HepG2 (cell line): ENCODE data around the gene CDHR4. TPM values are rescaled to one million over a fixed set of nuclear protein-coding genes. Genes with fewer than 3 reads are reported as not detected.

ENCODE experiments used
- ASH2L ChIP-seq: fragments of 300-600, 200-600 bp; sonication (generic); IDR thresholded peaks from 2 replicates; pipeline ENCODE4 v1.7.0; 2017; ENCODE audit warnings: low read depth, mild to moderate bottlenecking, moderate library complexity, mixed read lengths, low read length; ENCODE audit not compliant: insufficient read length
- DBP ChIP-seq: sonication (generic); formaldehyde crosslinking; IDR thresholded peaks from 2 replicates; pipeline ENCODE4 v1.4.0; 2020; ENCODE audit warnings: missing genetic modification reagents; ENCODE audit errors: not compliant biosample characterization
- E2F2 ChIP-seq: sonication (generic); formaldehyde crosslinking; IDR thresholded peaks from 2 replicates; pipeline ENCODE4 v1.4.0; 2020; ENCODE audit warnings: missing genetic modification reagents, borderline replicate concordance
- ELF1 ChIP-seq: sonication (generic); formaldehyde crosslinking; IDR thresholded peaks from 2 replicates; pipeline ENCODE4 v1.4.0; 2020; ENCODE audit warnings: missing genetic modification reagents
- GZF1 ChIP-seq: sonication (generic); formaldehyde crosslinking; IDR thresholded peaks from 2 replicates; pipeline ENCODE4 v1.5.1; 2020; ENCODE audit warnings: mild to moderate bottlenecking, missing genetic modification reagents
- HNF1A ChIP-seq, 2 experiments: sonication (generic) in 1 of 2; formaldehyde crosslinking in 1 of 2; IDR thresholded peaks; 2 replicates each; pipeline versions ENCODE4 v1.4.0 to v1.6.1; 2016 to 2020; ENCODE audit warnings: borderline replicate concordance in 1 of 2, low read depth in 1 of 2, mild to moderate bottlenecking in 1 of 2, missing genetic modification reagents in 1 of 2
- MTA3 ChIP-seq: sonication (generic); formaldehyde crosslinking; IDR thresholded peaks from 2 replicates; pipeline ENCODE4 v1.4.0; 2020; ENCODE audit warnings: missing genetic modification reagents
- MTF1 ChIP-seq: sonication (generic); formaldehyde crosslinking; IDR thresholded peaks from 2 replicates; pipeline ENCODE4 v1.5.0; 2020; ENCODE audit warnings: missing genetic modification reagents
- NFKB2 ChIP-seq: sonication (generic); formaldehyde crosslinking; IDR thresholded peaks from 2 replicates; pipeline ENCODE4 v1.4.0; 2020; ENCODE audit warnings: missing genetic modification reagents, borderline replicate concordance
- NONO ChIP-seq, 2 experiments: fragments of 450-650 bp in 1 of 2; sonication (generic) in 1 of 2; formaldehyde crosslinking in 1 of 2; IDR thresholded peaks in 1 of 2; conservative IDR thresholded peaks in 1 of 2; 2 replicates each; pipeline versions ENCODE4 v1.6.1 to v1.8.0; 2017 to 2022; ENCODE audit warnings: mild to moderate bottlenecking in 1 of 2, missing genetic modification reagents in 1 of 2, moderate library complexity in 1 of 2
- NR2C2 ChIP-seq: sonication (generic); formaldehyde crosslinking; IDR thresholded peaks from 2 replicates; pipeline ENCODE4 v1.4.0; 2020; ENCODE audit warnings: missing genetic modification reagents, mild to moderate bottlenecking, moderate library complexity, borderline replicate concordance
- POLR2AphosphoS2 ChIP-seq: IDR thresholded peaks from 2 replicates; pipeline ENCODE4 v1.6.1; 2011; ENCODE audit warnings: low read depth, low read length, improper control_type of control experiment
- RAD51 ChIP-seq: fragments of 450-650 bp; IDR thresholded peaks from 2 replicates; pipeline ENCODE4 v1.6.1; 2016; ENCODE audit warnings: borderline replicate concordance
- SNAI1 ChIP-seq: sonication (generic); formaldehyde crosslinking; IDR thresholded peaks from 2 replicates; pipeline ENCODE4 v1.5.0; 2020; ENCODE audit warnings: mild to moderate bottlenecking, missing genetic modification reagents, borderline replicate concordance
- SRSF4 ChIP-seq: fragments of 200-400 bp; formaldehyde crosslinking; IDR thresholded peaks from one replicate; pipeline ENCODE4 v1.6.1; 2018; ENCODE audit warnings: mild to moderate bottlenecking, low read depth, low read length, moderate library complexity; ENCODE audit not compliant: poor library complexity, severe bottlenecking
- TBX3 ChIP-seq: fragments of 450-650 bp; IDR thresholded peaks from 2 replicates; pipeline ENCODE4 v1.6.1; 2017; ENCODE audit warnings: antibody characterized with exemption, mild to moderate bottlenecking, inconsistent platforms, borderline replicate concordance
- XBP1 ChIP-seq: sonication (generic); formaldehyde crosslinking; IDR thresholded peaks from 2 replicates; pipeline ENCODE4 v1.5.0; 2020; ENCODE audit warnings: missing genetic modification reagents
- ZBTB3 ChIP-seq: sonication (generic); formaldehyde crosslinking; IDR thresholded peaks from 2 replicates; pipeline ENCODE4 v1.4.0; 2020; ENCODE audit warnings: low read depth, mild to moderate bottlenecking, moderate library complexity, missing genetic modification reagents, borderline replicate concordance
- ZFP37 ChIP-seq: sonication (generic); formaldehyde crosslinking; IDR thresholded peaks from 2 replicates; pipeline ENCODE4 v1.4.0; 2020; ENCODE audit warnings: missing genetic modification reagents, borderline replicate concordance
- ZNF143 ChIP-seq: sonication (generic); formaldehyde crosslinking; IDR thresholded peaks from 2 replicates; pipeline ENCODE4 v1.4.0; 2020; ENCODE audit warnings: missing genetic modification reagents
- ZNF792 ChIP-seq: IDR thresholded peaks from 2 replicates; pipeline ENCODE4 v1.6.1; 2016
- polyA plus RNA-seq, 8 experiments: library from polyadenylated mRNA; depleted of rRNA in 3 of 8; stranded (reverse) in 7 of 8; unstranded in 1 of 8; fragments of >200 nt; fragmentation: Illumina TruSeq in 4 of 8; extraction: Trizol in 4 of 8; gene quantifications; 2 replicates each; pipeline versions ENCODE4 v1.2.1 to v1.2.3, GENCODE V29; 2011 to 2016; ENCODE audit warnings: low read depth in 4 of 8, missing spikeins in 1 of 8, mixed read lengths in 1 of 8; ENCODE audit not compliant: insufficient read depth in 1 of 8
- total RNA-seq, 5 experiments: library from RNA; depleted of rRNA; stranded (reverse); fragments of >200 nt; fragmentation: Illumina TruSeq; extraction: Trizol; gene quantifications; 2 replicates each; pipeline ENCODE4 v1.2.3, GENCODE V29; 2016; ENCODE audit warnings: low read depth in 1 of 5

The CDHR4 gene
- total and polyA plus RNA-seq, 2 of the 13 experiments (the other 11 are each of a cell fraction or from before 2014, with no cell fraction given), result 0.21 TPM; not detected in 1

- TF ChIP-seq HNF1A (IDR thresholded peaks at IDR 0.05; ENCODE audit: low read depth) (no peak), HNF1A (CRISPR knock-in tag; IDR thresholded peaks at IDR 0.05; ENCODE audit: borderline replicate concordance) (no peak), ASH2L (peak; percentile 55), ELF1 (CRISPR knock-in tag) (0 out of 2 replicates have a peak, but pooled peaks have one; percentile 7), ZNF143 (CRISPR knock-in tag) (no peak; the same call in 1 of the 2 replicates), NFKB2 (CRISPR knock-in tag) (no peak; the same call in 1 of the 2 replicates), SNAI1 (CRISPR knock-in tag) (no peak), NR2C2 (no peak; the same call in 1 of the 2 replicates), E2F2 (no peak), GZF1 (CRISPR knock-in tag) (no peak), NONO (IDR thresholded peaks at IDR 0.05) (no peak), NONO (CRISPR knock-in tag; conservative IDR thresholded peaks at IDR 0.05) (peak; percentile 82), TBX3 (no peak), ZBTB3 (CRISPR knock-in tag) (no peak), ZNF792 (no peak), POLR2AphosphoS2 (no peak), DBP (peak; percentile 52), RAD51 (no peak), ZFP37 (no peak), SRSF4 (no peak), MTF1 (no peak), MTA3 (CRISPR knock-in tag) (no peak), XBP1 (CRISPR knock-in tag) (no peak)
These were observed 3.2 kb upstream of the CDHR4 start, which contains the start of gene INKA1 (continued) for GRCh38 chr3:49802719-49803464.
